ENCODE results near the gene MAP1B.

Gene MAP1B

GRCh38 chr5:72115296-72115695 is 8.0 kb downstream of the MAP1B start:
- in situ Hi-C loops (cut with HindIII; ENCODE audit: low sequenced_read_pairs): no loop called here
- no peak for DNase-seq (ENCODE audit: low read depth)
- no peak for TF ChIP-seq CTCF (IDR thresholded peaks at IDR 0.05; ENCODE audit: low read depth, low read length, missing control alignments)
- no peak overlapping the region for H3K4me3 ChIP-seq (ENCODE audit: low read depth, low read length)

GRCh38 chr5:72117307-72117706 is 10.0 kb downstream of the MAP1B start:
- in situ Hi-C loops (cut with HindIII; ENCODE audit: low sequenced_read_pairs): no loop called here
- TF ChIP-seq CTCF (IDR thresholded peaks at IDR 0.05; ENCODE audit: low read depth, low read length, missing control alignments): no peak
- H3K4me3 ChIP-seq (ENCODE audit: low read depth, low read length): no peak overlapping the region
- DNase-seq (ENCODE audit: low read depth): no peak

- no peak for DNase-seq (ENCODE audit: low read depth)
Measured at GRCh38 chr5:72121052-72121779, 13.9 kb downstream of the MAP1B start.

GRCh38 chr5:72121780-72122445 is 14.6 kb downstream of the MAP1B start:
- in situ Hi-C loops (cut with HindIII; ENCODE audit: low sequenced_read_pairs): no loop called here
- DNase-seq (ENCODE audit: low read depth): no peak

More at GRCh38 chr5:72121052-72121779, 13.9 kb downstream of the MAP1B start:
- H3K4me3 ChIP-seq (ENCODE audit: low read depth, low read length): no peak overlapping the region
- no peak for TF ChIP-seq CTCF (IDR thresholded peaks at IDR 0.05; ENCODE audit: low read depth, low read length, missing control alignments)
- in situ Hi-C loops (cut with HindIII; ENCODE audit: low sequenced_read_pairs): no loop called here

GRCh38 chr5:72122602-72123001 is 15.3 kb downstream of the MAP1B start:
- no peak overlapping the region for H3K4me3 ChIP-seq (ENCODE audit: low read depth, low read length)
- DNase-seq (ENCODE audit: low read depth): no peak
- no peak for TF ChIP-seq CTCF (IDR thresholded peaks at IDR 0.05; ENCODE audit: low read depth, low read length, missing control alignments)
- in situ Hi-C loops (cut with HindIII; ENCODE audit: low sequenced_read_pairs): no loop called here

More at GRCh38 chr5:72121780-72122445, 14.6 kb downstream of the MAP1B start:
- no peak overlapping the region for H3K4me3 ChIP-seq (ENCODE audit: low read depth, low read length)
- no peak for TF ChIP-seq CTCF (IDR thresholded peaks at IDR 0.05; ENCODE audit: low read depth, low read length, missing control alignments)

GRCh38 chr5:72123764-72124376 is 16.6 kb downstream of the MAP1B start:
- TF ChIP-seq CTCF (IDR thresholded peaks at IDR 0.05; ENCODE audit: low read depth, low read length, missing control alignments): no peak
- in situ Hi-C loops (cut with HindIII; ENCODE audit: low sequenced_read_pairs): no loop called here
- no peak for DNase-seq (ENCODE audit: low read depth)
- no peak overlapping the region for H3K4me3 ChIP-seq (ENCODE audit: low read depth, low read length)

All from astrocyte of the cerebellum (primary cell).